Ovary (tissue), 3 donors: Measurements from ENCODE around the gene C1QTNF9.

ENCODE experiments used
- CTCF ChIP-seq, 3 donors: fragments of 450-650 bp in 2 of 3; fragments of 200-600 bp in 1 of 3; IDR thresholded peaks; one replicate each; pipeline versions ENCODE4 v1.5.1 to v1.8.0; 2016 to 2022; ENCODE audit warnings: antibody characterized with exemption in 3 of 3, mild to moderate bottlenecking in 1 of 3
- POLR2A ChIP-seq: fragments of 450-650 bp; IDR thresholded peaks from one replicate; pipeline ENCODE4 v1.6.1; 2017; ENCODE audit warnings: antibody characterized with exemption, mild to moderate bottlenecking, moderate library complexity
- donor health status: DM: no; HTN: no; CAD: no.

DNA sequence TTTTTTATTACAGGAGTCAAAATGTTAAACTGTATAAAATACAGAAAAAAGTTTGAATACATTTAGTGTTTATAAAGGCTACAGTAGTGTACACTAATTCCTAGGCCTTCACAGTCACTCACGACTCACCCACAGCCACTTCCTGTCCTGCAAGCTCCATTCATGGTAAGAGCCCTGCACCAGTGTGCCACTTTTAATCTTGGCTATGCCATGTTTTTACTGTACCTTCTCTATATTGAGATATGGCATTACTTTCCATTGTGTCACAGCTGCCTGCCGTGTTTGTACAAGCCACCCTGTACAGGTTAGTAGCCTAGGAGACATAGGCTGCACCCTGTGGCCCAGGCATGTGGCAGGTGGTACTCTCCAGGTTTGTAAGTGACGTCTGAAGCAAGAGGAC lies 32.1 kb downstream of the C1QTNF9 start:
- TF ChIP-seq CTCF (IDR thresholded peaks at IDR 0.05) (no peak), POLR2A (no peak)
